Measurements from ENCODE around the gene USP36. TPM values are rescaled to one million over a fixed set of nuclear protein-coding genes. Genes with fewer than 3 reads are reported as not detected.

USP36 gene
- total RNA-seq, 1 donor from 2014 or later, result 59.0 TPM

GRCh38 chr17:78777881-78778280 lies 62.7 kb downstream of the USP36 start:
- Mint-ChIP-seq H3K4me3 (no peak overlapping the region), H3K27ac (ENCODE audit: unreplicated experiment) (no peak overlapping the region), H3K9me3 (no peaks in the 10 kb centered on the region), H3K4me1 (peaks cover 27% of the 10 kb centered on the region), H3K36me3 (ENCODE audit: low read depth) (no peaks in the 10 kb centered on the region), H3K27me3 (ENCODE audit: low read depth) (no peaks in the 10 kb centered on the region)
- no peak for DNase-seq (ENCODE audit: low read depth, low spot score)
- no peak for TF ChIP-seq CTCF (conservative IDR thresholded peaks at IDR 0.05)

- no peak for TF ChIP-seq CTCF (conservative IDR thresholded peaks at IDR 0.05)
- no peaks in the 10 kb centered on the region for H3K9me3 Mint-ChIP-seq
- no peak overlapping the region for H3K27ac Mint-ChIP-seq (ENCODE audit: unreplicated experiment)
- H3K4me1 Mint-ChIP-seq, result peaks cover 22% of the 10 kb centered on the region
- H3K36me3 Mint-ChIP-seq (ENCODE audit: low read depth), result no peaks in the 10 kb centered on the region
- H3K4me3 Mint-ChIP-seq, result no peak overlapping the region
- no peaks in the 10 kb centered on the region for H3K27me3 Mint-ChIP-seq (ENCODE audit: low read depth)
- no peak for DNase-seq (ENCODE audit: low read depth, low spot score)
These were observed 65.5 kb downstream of the USP36 start for GRCh38 chr17:78774956-78775571.

- Mint-ChIP-seq H3K27me3 (ENCODE audit: low read depth) (no peaks in the 10 kb centered on the region), H3K4me1 (peaks cover 16% of the 10 kb centered on the region), H3K9me3 (no peaks in the 10 kb centered on the region), H3K4me3 (no peak overlapping the region), H3K36me3 (ENCODE audit: low read depth) (no peaks in the 10 kb centered on the region), H3K27ac (ENCODE audit: unreplicated experiment) (no peak overlapping the region)
- no peak for TF ChIP-seq CTCF (conservative IDR thresholded peaks at IDR 0.05)
- DNase-seq (ENCODE audit: low read depth, low spot score), result no peak
These were observed 66.2 kb downstream of the USP36 start for GRCh38 chr17:78774453-78774852.

GRCh38 chr17:78771758-78772382 lies 68.7 kb downstream of the USP36 start:
- Mint-ChIP-seq H3K9me3 (no peaks in the 10 kb centered on the region), H3K36me3 (ENCODE audit: low read depth) (no peaks in the 10 kb centered on the region), H3K27ac (ENCODE audit: unreplicated experiment) (no peak overlapping the region), H3K4me3 (no peak overlapping the region), H3K4me1 (peaks cover 15% of the 10 kb centered on the region), H3K27me3 (ENCODE audit: low read depth) (no peaks in the 10 kb centered on the region)
- DNase-seq (ENCODE audit: low read depth, low spot score), result no peak
- no peak for TF ChIP-seq CTCF (conservative IDR thresholded peaks at IDR 0.05)

- H3K27me3 Mint-ChIP-seq (ENCODE audit: low read depth), result no peaks in the 10 kb centered on the region
- no peaks in the 10 kb centered on the region for H3K36me3 Mint-ChIP-seq (ENCODE audit: low read depth)
- H3K4me1 Mint-ChIP-seq, result peaks cover 12% of the 10 kb centered on the region
- no peak overlapping the region for H3K27ac Mint-ChIP-seq (ENCODE audit: unreplicated experiment)
- H3K4me3 Mint-ChIP-seq, result no peak overlapping the region
- TF ChIP-seq CTCF (conservative IDR thresholded peaks at IDR 0.05), result no peak
- no peaks in the 10 kb centered on the region for H3K9me3 Mint-ChIP-seq
- DNase-seq (ENCODE audit: low read depth, low spot score), result no peak
These were observed 71.3 kb downstream of the USP36 start for GRCh38 chr17:78769196-78769773.
